Endodermal cell (in vitro differentiated cells): Measurements from ENCODE around the gene PPM1A. TPM values are rescaled to one million over a fixed set of nuclear protein-coding genes. Genes with fewer than 3 reads are reported as not detected.
"Not testable (repeated sequence)": the region's sequence is repeated elsewhere in the genome, so short reads cannot be mapped to it uniquely, and the experiment has no call there.

Experiments used
- DNase-seq: peaks from one replicate; pipeline ENCODE4 v3.0.0-alpha.2; 2017
- H3K27ac ChIP-seq: 2 replicates; pipeline ENCODE4 v1.5.1; 2013; ENCODE audit warnings: mild to moderate bottlenecking, low read depth, low read length, moderate library complexity
- H3K27me3 ChIP-seq: 2 replicates; pipeline ENCODE4 v1.6.1; 2013; ENCODE audit warnings: mild to moderate bottlenecking, low read length, moderate library complexity; ENCODE audit not compliant: insufficient read depth, control insufficient read depth, poor library complexity, severe bottlenecking
- H3K36me3 ChIP-seq: 2 replicates; pipeline ENCODE4 v1.7.0; 2013; ENCODE audit warnings: mild to moderate bottlenecking, low read length, moderate library complexity; ENCODE audit not compliant: control insufficient read depth, insufficient read depth
- H3K4me1 ChIP-seq: one replicate; pipeline ENCODE4 v1.7.0; 2013; ENCODE audit warnings: low read length; ENCODE audit not compliant: control insufficient read depth, insufficient read depth
- H3K4me3 ChIP-seq: 2 replicates; pipeline ENCODE4 v1.5.1; 2013; ENCODE audit warnings: mild to moderate bottlenecking, low read length, moderate library complexity
- H3K9ac ChIP-seq: 2 replicates; pipeline ENCODE4 v1.6.1; 2013; ENCODE audit warnings: mild to moderate bottlenecking, low read length, moderate library complexity; ENCODE audit not compliant: poor library complexity, severe bottlenecking; ENCODE audit errors: extremely low read depth
- H3K9me3 ChIP-seq: 2 replicates; pipeline ENCODE4 v1.6.1; 2013; ENCODE audit warnings: mild to moderate bottlenecking, low read length, moderate library complexity; ENCODE audit not compliant: control insufficient read depth
- H3K27ac Mint-ChIP-seq: 2 replicates; pipeline ENCODE4 v1.8.0; 2020; ENCODE audit warnings: mixed read lengths
- H3K27me3 Mint-ChIP-seq: 2 replicates; pipeline ENCODE4 v1.8.0; 2021; ENCODE audit warnings: mild to moderate bottlenecking, mixed read lengths; ENCODE audit not compliant: insufficient read depth
- H3K36me3 Mint-ChIP-seq: 2 replicates; pipeline ENCODE4 v1.8.0; 2020; ENCODE audit warnings: low read depth, mixed read lengths
- H3K4me1 Mint-ChIP-seq: 2 replicates; pipeline ENCODE4 v1.8.0; 2020; ENCODE audit warnings: mixed read lengths
- H3K4me3 Mint-ChIP-seq: 2 replicates; pipeline ENCODE4 v1.8.0; 2020; ENCODE audit warnings: mild to moderate bottlenecking, moderate library complexity, mixed read lengths
- H3K9me3 Mint-ChIP-seq: 2 replicates; pipeline ENCODE4 v1.8.0; 2020; ENCODE audit warnings: mild to moderate bottlenecking, mixed read lengths
- CTCF ChIP-seq: fragments of 200-600 bp; sonication (generic); conservative IDR thresholded peaks from 2 replicates; pipeline ENCODE4 v1.5.0; 2021; ENCODE audit warnings: antibody characterized with exemption, mild to moderate bottlenecking
- WGBS, 2 experiments: methylation state at CpG; one replicate each; pipeline versions ENCODE4 v1.1.5 to v1.1.7; 2013; ENCODE audit warnings: missing lambda C conversion rate in 2 of 2, mixed read lengths in 1 of 2; ENCODE audit not compliant: insufficient coverage in 1 of 2, insufficient read length in 1 of 2; 5-methylcytosine and 5-hydroxymethylcytosine counted together
- total RNA-seq, 2 donors: library from RNA; stranded (reverse); fragmentation: NEBNext Ultra II Directional in 1 of 2; extraction: Animal tissue kit (Norgen Biotek cat#: 25700) in 1 of 2; gene quantifications; 2 replicates in 1 of 2; 3 replicates in 1 of 2; pipeline ENCODE4 v1.2.1, GENCODE V29; 2021

The PPM1A gene
- total RNA-seq, 2 donors from 2014 or later, result 38.9 to 42.9 TPM

GRCh38 chr14:60317609-60318008 lies 68.6 kb downstream of the PPM1A start:
- no peak overlapping the region for H3K4me3 ChIP-seq
- no peaks in the 10 kb centered on the region for H3K9me3 ChIP-seq
- 47 to 50% methylated on average over 3 to 4 of the region's 4 CpGs for WGBS, 2 experiments
- peaks cover 9% of the 10 kb centered on the region for H3K4me1 ChIP-seq
- H3K4me3 Mint-ChIP-seq, result no peak overlapping the region
- H3K36me3 ChIP-seq, result no peaks in the 10 kb centered on the region
- no peak overlapping the region for H3K9ac ChIP-seq
- H3K36me3 Mint-ChIP-seq, result no peaks in the 10 kb centered on the region
- no peak for TF ChIP-seq CTCF
- no peak overlapping the region for H3K27ac ChIP-seq
- H3K27me3 ChIP-seq, result no peaks in the 10 kb centered on the region
- no peaks in the 10 kb centered on the region for H3K9me3 Mint-ChIP-seq
- no peak for DNase-seq
- H3K27ac Mint-ChIP-seq, result no peak overlapping the region
- no peaks in the 10 kb centered on the region for H3K27me3 Mint-ChIP-seq
- peaks cover 41% of the 10 kb centered on the region for H3K4me1 Mint-ChIP-seq

- not testable (repeated sequence) for H3K9me3 Mint-ChIP-seq, H3K27me3 Mint-ChIP-seq, H3K27ac ChIP-seq, DNase-seq, H3K36me3 Mint-ChIP-seq, H3K4me3 Mint-ChIP-seq, H3K36me3 ChIP-seq, H3K27me3 ChIP-seq, H3K4me1 ChIP-seq, H3K27ac Mint-ChIP-seq, H3K4me3 ChIP-seq, H3K9me3 ChIP-seq, H3K9ac ChIP-seq
- H3K4me1 Mint-ChIP-seq, result peaks cover 18% of the 10 kb centered on the region
- WGBS, 2 experiments, result 88 to 91% methylated on average over 1 to 3 of the region's 3 CpGs
Measured at GRCh38 chr14:60320860-60321259, 71.8 kb downstream of the PPM1A start.

GRCh38 chr14:60323199-60323896 lies 74.3 kb downstream of the PPM1A start:
- DNase-seq, result no peak
- no peak for TF ChIP-seq CTCF
- H3K27ac Mint-ChIP-seq, result no peak overlapping the region

GRCh38 chr14:60324837-60325236 lies 75.8 kb downstream of the PPM1A start:
- no peak for TF ChIP-seq CTCF
- Histone ChIP-seq H3K9ac (no peak overlapping the region), H3K4me3 (no peak overlapping the region), H3K9me3 (no peaks in the 10 kb centered on the region), H3K27ac (no peak overlapping the region), H3K36me3 (no peaks in the 10 kb centered on the region), H3K27me3 (peaks cover 29% of the 10 kb centered on the region), H3K4me1 (no peaks in the 10 kb centered on the region)
- no peak for DNase-seq
- H3K27me3 Mint-ChIP-seq, result peaks cover 18% of the 10 kb centered on the region
- H3K27ac Mint-ChIP-seq, result no peak overlapping the region
- no peak overlapping the region for H3K4me3 Mint-ChIP-seq
- peaks cover 6% of the 10 kb centered on the region for H3K4me1 Mint-ChIP-seq
- H3K9me3 Mint-ChIP-seq, result no peaks in the 10 kb centered on the region
- WGBS, 2 experiments, result 81 to 97% methylated on average over 2 of the region's 2 CpGs
- no peaks in the 10 kb centered on the region for H3K36me3 Mint-ChIP-seq

More at GRCh38 chr14:60323199-60323896, 74.3 kb downstream of the PPM1A start:
- Histone ChIP-seq H3K9me3 (no peaks in the 10 kb centered on the region), H3K4me1 (no peaks in the 10 kb centered on the region), H3K36me3 (no peaks in the 10 kb centered on the region), H3K9ac (no peak overlapping the region), H3K27ac (no peak overlapping the region), H3K4me3 (no peak overlapping the region), H3K27me3 (peaks cover 20% of the 10 kb centered on the region)
- 90 to 91% methylated on average over 8 to 14 of the region's 14 CpGs for WGBS, 2 experiments
- Mint-ChIP-seq H3K4me3 (no peak overlapping the region), H3K27me3 (peaks cover 15% of the 10 kb centered on the region), H3K9me3 (no peaks in the 10 kb centered on the region), H3K36me3 (no peaks in the 10 kb centered on the region), H3K4me1 (peaks cover 3% of the 10 kb centered on the region)
